Stimulated activated CD4-positive, alpha-beta T cell treated with anti-CD3 and anti-CD28 coated beads, Interleukin-4, amount 100 ng/mL, for 24 hours (primary cell): ENCODE measurements around the gene CXCR5.

Experiments used
- DNase-seq: peaks from one replicate; pipeline ENCODE4 v3.0.0-alpha.2; 2020

Gene CXCR5

GRCh38 chr11:118929501-118930093 is 45.9 kb downstream of the CXCR5 start:
- peak; percentile 80 for DNase-seq

GRCh38 chr11:118930094-118930712 is 46.5 kb downstream of the CXCR5 start:
- DNase-seq, result peak; percentile 89

- no peak for DNase-seq
Measured at GRCh38 chr11:118931571-118931970, 47.9 kb downstream of the CXCR5 start.

GRCh38 chr11:118933486-118933885 is 49.8 kb downstream of the CXCR5 start:
- DNase-seq, result no peak

- no peak for DNase-seq
Measured at GRCh38 chr11:118935376-118935775, 51.7 kb downstream of the CXCR5 start.

GRCh38 chr11:118938491-118939403 is 55.1 kb downstream of the CXCR5 start:
- DNase-seq, result no peak

- DNase-seq, result no peak
Measured at GRCh38 chr11:118939404-118939915, 55.8 kb downstream of the CXCR5 start.

GRCh38 chr11:118939953-118940598 is 56.4 kb downstream of the CXCR5 start:
- DNase-seq, result peak; percentile 69

- DNase-seq, result no peak
Measured at GRCh38 chr11:118947091-118947490, 63.4 kb downstream of the CXCR5 start.
